ENCODE results near the gene CFTR. TPM values are rescaled to one million over a fixed set of nuclear protein-coding genes. Genes with fewer than 3 reads are reported as not detected.

CFTR gene
- total RNA-seq, 4 donors from 2014 or later = 3.4 to 13.5 (median 7.1) TPM

DNA sequence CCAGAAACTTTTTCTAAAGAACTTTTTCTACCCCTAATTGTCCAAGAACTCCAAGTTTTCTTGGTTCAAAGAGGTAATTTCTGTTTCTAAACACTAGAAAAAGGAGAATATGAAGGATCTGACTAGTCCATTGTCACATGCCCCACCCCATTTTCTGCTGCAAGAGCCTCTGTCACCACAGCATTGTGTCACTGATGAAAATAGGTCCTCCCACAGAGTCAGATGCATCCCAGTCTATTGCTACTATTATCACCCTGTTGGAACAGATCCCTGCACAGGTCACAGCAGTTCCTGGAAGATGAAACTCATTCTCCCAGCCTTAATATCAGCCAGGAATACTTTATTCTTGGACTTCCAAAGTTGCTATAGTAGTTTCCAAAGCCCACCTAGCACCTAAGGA lies 7.5 kb upstream of the CFTR start:
- Histone ChIP-seq H3K9me3 (no peaks in the 10 kb centered on the region), H3K27ac (no peak overlapping the region), H3K4me1 (no peaks in the 10 kb centered on the region), H3K36me3 (no peaks in the 10 kb centered on the region), H3K27me3 (no peaks in the 10 kb centered on the region), H3K4me3 (no peak overlapping the region)
- no peak for DNase-seq (ENCODE audit: low spot score in 2 of 2)
- TF ChIP-seq EP300 (IDR thresholded peaks at IDR 0.05) (no peak), POLR2AphosphoS5 (IDR thresholded peaks at IDR 0.05) (no peak), POLR2A (IDR thresholded peaks at IDR 0.05) (no peak)
- TF ChIP-seq, protein P1, sequence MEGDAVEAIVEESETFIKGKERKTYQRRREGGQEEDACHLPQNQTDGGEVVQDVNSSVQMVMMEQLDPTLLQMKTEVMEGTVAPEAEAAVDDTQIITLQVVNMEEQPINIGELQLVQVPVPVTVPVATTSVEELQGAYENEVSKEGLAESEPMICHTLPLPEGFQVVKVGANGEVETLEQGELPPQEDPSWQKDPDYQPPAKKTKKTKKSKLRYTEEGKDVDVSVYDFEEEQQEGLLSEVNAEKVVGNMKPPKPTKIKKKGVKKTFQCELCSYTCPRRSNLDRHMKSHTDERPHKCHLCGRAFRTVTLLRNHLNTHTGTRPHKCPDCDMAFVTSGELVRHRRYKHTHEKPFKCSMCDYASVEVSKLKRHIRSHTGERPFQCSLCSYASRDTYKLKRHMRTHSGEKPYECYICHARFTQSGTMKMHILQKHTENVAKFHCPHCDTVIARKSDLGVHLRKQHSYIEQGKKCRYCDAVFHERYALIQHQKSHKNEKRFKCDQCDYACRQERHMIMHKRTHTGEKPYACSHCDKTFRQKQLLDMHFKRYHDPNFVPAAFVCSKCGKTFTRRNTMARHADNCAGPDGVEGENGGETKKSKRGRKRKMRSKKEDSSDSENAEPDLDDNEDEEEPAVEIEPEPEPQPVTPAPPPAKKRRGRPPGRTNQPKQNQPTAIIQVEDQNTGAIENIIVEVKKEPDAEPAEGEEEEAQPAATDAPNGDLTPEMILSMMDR (IDR thresholded peaks at IDR 0.05) = no peak

DNA sequence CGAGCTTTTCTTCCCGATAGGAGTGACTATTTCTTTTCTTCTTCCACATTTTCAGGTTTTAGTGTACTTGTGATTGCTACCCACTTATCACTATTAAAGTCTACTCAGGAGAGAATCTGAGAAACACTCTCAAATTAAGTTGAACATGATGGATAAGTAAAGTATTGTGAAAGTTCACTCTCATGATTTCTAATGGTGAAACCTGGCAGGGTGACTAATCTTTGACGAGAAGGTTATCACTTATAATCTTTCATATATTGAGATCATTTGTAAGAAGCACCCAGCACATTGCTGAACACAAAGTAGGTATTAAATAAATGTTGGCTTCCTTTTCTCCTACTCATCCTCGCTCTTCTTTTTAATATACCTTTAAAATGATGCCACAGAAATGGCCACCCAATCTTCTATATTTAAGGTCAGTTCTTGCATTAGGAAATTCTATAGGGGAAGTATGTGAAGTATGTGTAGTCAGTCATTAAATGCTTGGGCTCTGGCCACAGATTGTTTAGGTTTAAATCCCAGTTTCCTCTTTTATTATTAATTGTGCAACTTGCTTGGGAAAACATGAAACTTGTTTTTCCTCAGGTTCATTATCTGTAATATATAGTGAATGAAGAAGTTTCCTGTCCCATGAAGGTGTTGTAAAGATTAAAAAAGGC lies 3.1 kb upstream of the CFTR start:
- no peak for TF ChIP-seq EP300 (IDR thresholded peaks at IDR 0.05)
- no peak for TF ChIP-seq POLR2A (IDR thresholded peaks at IDR 0.05)
- no peak for TF ChIP-seq POLR2AphosphoS5 (IDR thresholded peaks at IDR 0.05)
- TF ChIP-seq, protein P1 (IDR thresholded peaks at IDR 0.05) = no peak
- H3K4me1 ChIP-seq = peaks cover 11% of the 10 kb centered on the region
- no peaks in the 10 kb centered on the region for H3K9me3 ChIP-seq
- peaks cover 16% of the 10 kb centered on the region for H3K27me3 ChIP-seq
- 86% methylated on average over 4 of the region's 4 CpGs for WGBS
- DNase-seq (ENCODE audit: low spot score in 2 of 2) = no peak
- H3K27ac ChIP-seq = no peak overlapping the region
- no peaks in the 10 kb centered on the region for H3K36me3 ChIP-seq
- no peak overlapping the region for H3K4me3 ChIP-seq

DNA sequence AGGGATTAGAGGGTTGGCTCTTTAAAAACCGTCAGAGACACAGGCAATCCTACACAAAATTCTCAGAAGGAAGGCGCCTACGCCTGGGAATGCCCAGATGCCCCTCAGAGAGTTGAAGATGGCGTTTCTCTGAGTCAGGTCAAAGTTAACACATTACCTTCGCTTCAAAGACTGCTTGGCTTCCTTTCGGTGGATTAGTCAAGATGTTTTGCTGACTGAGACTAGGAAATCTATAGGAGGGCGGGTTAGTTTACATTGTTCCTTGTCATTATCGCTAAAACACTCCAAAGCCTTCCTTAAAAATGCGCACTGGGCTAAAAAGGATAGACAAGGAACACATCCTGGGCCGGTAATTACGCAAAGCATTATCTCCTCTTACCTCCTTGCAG lies 995 bp upstream of the CFTR start:
- H3K27me3 ChIP-seq = peaks cover 23% of the 10 kb centered on the region
- no peak for DNase-seq (ENCODE audit: low spot score in 2 of 2)
- no peak overlapping the region for H3K27ac ChIP-seq
- no peak for TF ChIP-seq EP300 (IDR thresholded peaks at IDR 0.05)
- TF ChIP-seq, protein P1 (IDR thresholded peaks at IDR 0.05) = no peak
- TF ChIP-seq POLR2A (IDR thresholded peaks at IDR 0.05) = no peak
- no peak for TF ChIP-seq POLR2AphosphoS5 (IDR thresholded peaks at IDR 0.05)
- peaks cover 11% of the 10 kb centered on the region for H3K4me1 ChIP-seq
- H3K9me3 ChIP-seq = no peaks in the 10 kb centered on the region
- H3K4me3 ChIP-seq = peak overlapping the region; percentile 43
- no peaks in the 10 kb centered on the region for H3K36me3 ChIP-seq
- WGBS = 39% methylated on average over 11 of the region's 11 CpGs

DNA sequence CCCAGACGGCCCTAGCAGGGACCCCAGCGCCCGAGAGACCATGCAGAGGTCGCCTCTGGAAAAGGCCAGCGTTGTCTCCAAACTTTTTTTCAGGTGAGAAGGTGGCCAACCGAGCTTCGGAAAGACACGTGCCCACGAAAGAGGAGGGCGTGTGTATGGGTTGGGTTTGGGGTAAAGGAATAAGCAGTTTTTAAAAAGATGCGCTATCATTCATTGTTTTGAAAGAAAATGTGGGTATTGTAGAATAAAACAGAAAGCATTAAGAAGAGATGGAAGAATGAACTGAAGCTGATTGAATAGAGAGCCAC lies 184 bp downstream of the CFTR start:
- no peak for DNase-seq (ENCODE audit: low spot score in 2 of 2)

DNA sequence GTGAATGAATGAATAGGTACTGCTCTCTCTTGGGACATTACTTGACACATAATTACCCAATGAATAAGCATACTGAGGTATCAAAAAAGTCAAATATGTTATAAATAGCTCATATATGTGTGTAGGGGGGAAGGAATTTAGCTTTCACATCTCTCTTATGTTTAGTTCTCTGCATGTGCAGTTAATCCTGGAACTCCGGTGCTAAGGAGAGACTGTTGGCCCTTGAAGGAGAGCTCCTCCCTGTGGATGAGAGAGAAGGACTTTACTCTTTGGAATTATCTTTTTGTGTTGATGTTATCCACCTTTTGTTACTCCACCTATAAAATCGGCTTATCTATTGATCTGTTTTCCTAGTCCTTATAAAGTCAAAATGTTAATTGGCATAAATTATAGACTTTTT lies 1.2 kb downstream of the CFTR start:
- DNase-seq (ENCODE audit: low spot score in 2 of 2) = no peak
- Histone ChIP-seq H3K36me3 (no peaks in the 10 kb centered on the region), H3K9me3 (no peaks in the 10 kb centered on the region), H3K27me3 (peaks cover 23% of the 10 kb centered on the region), H3K4me3 (no peak overlapping the region), H3K4me1 (peaks cover 11% of the 10 kb centered on the region), H3K27ac (no peak overlapping the region)
- WGBS = 43% methylated on average over 2 of the region's 2 CpGs
- TF ChIP-seq EP300 (IDR thresholded peaks at IDR 0.05) = no peak
- no peak for TF ChIP-seq POLR2AphosphoS5 (IDR thresholded peaks at IDR 0.05)
- TF ChIP-seq, protein P1 (IDR thresholded peaks at IDR 0.05) = no peak
- TF ChIP-seq POLR2A (IDR thresholded peaks at IDR 0.05) = no peak

More for the DNA sequence above, 184 bp downstream of the CFTR start:
- Histone ChIP-seq H3K4me3 (peak overlapping the region; percentile 43), H3K4me1 (peaks cover 11% of the 10 kb centered on the region), H3K27ac (peak overlapping the region; percentile 12), H3K9me3 (no peaks in the 10 kb centered on the region), H3K36me3 (no peaks in the 10 kb centered on the region), H3K27me3 (peaks cover 23% of the 10 kb centered on the region)
- WGBS = 10% methylated on average over 11 of the region's 11 CpGs
- TF ChIP-seq POLR2AphosphoS5 (IDR thresholded peaks at IDR 0.05) = no peak

DNA sequence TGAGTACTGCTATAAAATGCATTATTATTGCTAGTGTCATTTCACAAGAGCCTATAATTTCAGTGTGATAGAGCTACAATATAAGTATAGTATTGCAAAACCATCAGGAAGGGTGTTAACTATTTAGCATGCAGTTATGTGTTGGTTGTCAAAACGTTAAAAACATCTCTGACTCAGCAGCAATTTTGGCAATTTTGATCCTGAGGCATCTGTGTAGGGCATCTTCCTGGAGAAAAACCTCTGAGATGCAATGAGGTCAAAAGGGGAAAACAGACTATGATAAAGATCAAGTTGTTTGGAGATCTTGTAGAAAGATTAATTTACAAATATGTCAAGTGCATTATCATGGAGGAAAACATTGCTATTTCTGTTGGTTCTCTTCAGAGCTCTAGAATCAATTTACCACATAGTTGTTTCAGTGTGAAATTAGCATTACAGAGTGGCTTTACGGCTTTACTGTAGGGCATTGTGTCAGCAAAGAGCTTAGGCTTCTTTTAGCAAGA lies 5.3 kb downstream of the CFTR start:
- peaks cover 3% of the 10 kb centered on the region for H3K4me1 ChIP-seq
- no peak for DNase-seq (ENCODE audit: low spot score in 2 of 2)
- TF ChIP-seq POLR2A (IDR thresholded peaks at IDR 0.05) = no peak
- no peak for TF ChIP-seq POLR2AphosphoS5 (IDR thresholded peaks at IDR 0.05)
- TF ChIP-seq, protein P1 (IDR thresholded peaks at IDR 0.05) = no peak
- TF ChIP-seq EP300 (IDR thresholded peaks at IDR 0.05) = no peak
- 27% methylated on average over 2 of the region's 2 CpGs for WGBS
- H3K4me3 ChIP-seq = no peak overlapping the region
- H3K36me3 ChIP-seq = no peaks in the 10 kb centered on the region
- peaks cover 10% of the 10 kb centered on the region for H3K27me3 ChIP-seq
- H3K9me3 ChIP-seq = no peaks in the 10 kb centered on the region
- H3K27ac ChIP-seq = no peak overlapping the region
